Stomach smooth muscle (tissue), 2 donors: Measurements from ENCODE around the gene TRIM36.

Experiments
- H3K27ac ChIP-seq: one replicate; pipeline ENCODE4 v1.7.0; 2013; ENCODE audit warnings: mild to moderate bottlenecking, low read length, inconsistent platforms
- H3K27me3 ChIP-seq, 2 donors: one replicate each; pipeline ENCODE4 v1.7.0; 2013; ENCODE audit warnings: low read length in 2 of 2; ENCODE audit not compliant: insufficient read depth in 2 of 2, control insufficient read depth in 1 of 2
- H3K36me3 ChIP-seq, 2 donors: one replicate each; pipeline ENCODE4 v1.7.0; 2013; ENCODE audit warnings: low read length in 2 of 2; ENCODE audit not compliant: control insufficient read depth in 2 of 2, insufficient read depth in 2 of 2
- H3K4me1 ChIP-seq: one replicate; pipeline ENCODE4 v1.7.0; 2013; ENCODE audit warnings: low read length; ENCODE audit not compliant: control insufficient read depth, insufficient read depth
- H3K4me3 ChIP-seq, 2 donors: one replicate each; pipeline ENCODE4 v1.7.0; 2013; ENCODE audit warnings: low read length in 2 of 2
- H3K9ac ChIP-seq, 2 donors: one replicate each; pipeline ENCODE4 v1.7.0; 2013; ENCODE audit warnings: low read length in 2 of 2, mild to moderate bottlenecking in 1 of 2
- H3K9me3 ChIP-seq, 2 donors: one replicate each; pipeline ENCODE4 v1.7.0; 2013; ENCODE audit warnings: low read length in 2 of 2; ENCODE audit not compliant: control insufficient read depth in 2 of 2
- donor health status: healthy.
- donor health status: Pancreatic carcinoma.

The TRIM36 gene

GRCh38 chr5:115165790-115166189, 3.9 kb downstream of the TRIM36 start:
- H3K27me3 ChIP-seq = peaks cover 29 to 39% of the 10 kb centered on the region in 2 donors
- no peak overlapping the region for H3K9ac ChIP-seq
- H3K36me3 ChIP-seq = no peaks in the 10 kb centered on the region
- peaks cover 14% of the 10 kb centered on the region for H3K4me1 ChIP-seq
- H3K4me3 ChIP-seq = no peak overlapping the region
- no peak overlapping the region for H3K27ac ChIP-seq
- no peaks in the 10 kb centered on the region for H3K9me3 ChIP-seq

GRCh38 chr5:115160975-115161475, 8.7 kb downstream of the TRIM36 start:
- no peaks in the 10 kb centered on the region for H3K4me1 ChIP-seq

GRCh38 chr5:115151208-115151805, 18.4 kb downstream of the TRIM36 start:
- H3K27ac ChIP-seq = no peak overlapping the region
- no peak overlapping the region for H3K9ac ChIP-seq
- peaks cover 2 to 4% of the 10 kb centered on the region in 2 donors for H3K9me3 ChIP-seq
- H3K36me3 ChIP-seq = no peaks in the 10 kb centered on the region
- H3K27me3 ChIP-seq = no peaks in the 10 kb centered on the region
- no peaks in the 10 kb centered on the region for H3K4me1 ChIP-seq
- H3K4me3 ChIP-seq = no peak overlapping the region

More at GRCh38 chr5:115160975-115161475, 8.7 kb downstream of the TRIM36 start:
- Histone ChIP-seq H3K36me3 (no peaks in the 10 kb centered on the region), H3K27ac (no peak overlapping the region), H3K9me3 (no peaks in the 10 kb centered on the region), H3K9ac (no peak overlapping the region), H3K27me3 (peaks cover 9 to 14% of the 10 kb centered on the region in 2 donors), H3K4me3 (no peak overlapping the region)

- no peaks in the 10 kb centered on the region for H3K36me3 ChIP-seq
- H3K9ac ChIP-seq = no peak overlapping the region
- H3K9me3 ChIP-seq = peaks cover 2 to 4% of the 10 kb centered on the region in 2 donors
- no peak overlapping the region for H3K27ac ChIP-seq
- H3K4me1 ChIP-seq = no peaks in the 10 kb centered on the region
- no peaks in the 10 kb centered on the region for H3K27me3 ChIP-seq
- H3K4me3 ChIP-seq = no peak overlapping the region
These were observed 19.2 kb downstream of the TRIM36 start for GRCh38 chr5:115150512-115150911.

- H3K27me3 ChIP-seq = no peaks in the 10 kb centered on the region
- H3K9ac ChIP-seq = no peak overlapping the region
- H3K9me3 ChIP-seq = peaks cover 0 to 4% of the 10 kb centered on the region in 2 donors
- H3K36me3 ChIP-seq = no peaks in the 10 kb centered on the region
- no peaks in the 10 kb centered on the region for H3K4me1 ChIP-seq
- H3K4me3 ChIP-seq = no peak overlapping the region
- H3K27ac ChIP-seq = no peak overlapping the region
These were observed 22.7 kb downstream of the TRIM36 start for GRCh38 chr5:115147052-115147451.

DNA sequence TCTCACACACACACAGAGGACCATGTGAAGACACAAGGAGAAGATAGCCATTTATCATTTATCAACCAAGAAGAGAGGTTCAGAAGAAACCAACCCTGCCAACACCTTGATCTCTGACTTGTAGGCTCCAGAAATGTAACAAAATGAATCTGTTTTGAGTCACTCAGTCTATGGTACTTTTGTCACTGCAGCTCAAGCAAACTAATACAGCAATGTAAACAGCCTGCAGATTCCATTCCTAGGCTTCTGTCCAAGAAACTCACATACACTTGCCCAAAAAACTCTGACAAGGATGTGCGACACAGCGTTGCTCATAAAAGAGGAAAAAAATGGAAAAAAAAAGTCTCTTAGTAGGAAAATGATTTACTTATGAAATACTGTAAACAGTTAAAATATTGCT, 33.4 kb downstream of the TRIM36 start:
- Histone ChIP-seq H3K4me1 (no peaks in the 10 kb centered on the region), H3K4me3 (no peak overlapping the region), H3K9ac (no peak overlapping the region), H3K27me3 (no peaks in the 10 kb centered on the region), H3K36me3 (no peaks in the 10 kb centered on the region), H3K9me3 (no peaks in the 10 kb centered on the region), H3K27ac (no peak overlapping the region)

- Histone ChIP-seq H3K27me3 (no peaks in the 10 kb centered on the region), H3K36me3 (no peaks in the 10 kb centered on the region), H3K9ac (no peak overlapping the region), H3K4me1 (no peaks in the 10 kb centered on the region), H3K9me3 (no peaks in the 10 kb centered on the region), H3K27ac (no peak overlapping the region), H3K4me3 (no peak overlapping the region)
These were observed 37.2 kb downstream of the TRIM36 start for GRCh38 chr5:115132465-115132864.

- H3K4me1 ChIP-seq = no peaks in the 10 kb centered on the region
- H3K27ac ChIP-seq = no peak overlapping the region
- H3K9me3 ChIP-seq = no peaks in the 10 kb centered on the region
- H3K27me3 ChIP-seq = no peaks in the 10 kb centered on the region
- H3K36me3 ChIP-seq = no peaks in the 10 kb centered on the region
- no peak overlapping the region for H3K9ac ChIP-seq
- no peak overlapping the region for H3K4me3 ChIP-seq
These were observed 43.4 kb downstream of the TRIM36 start for GRCh38 chr5:115126303-115126702.

- H3K27me3 ChIP-seq = no peaks in the 10 kb centered on the region
- H3K36me3 ChIP-seq = no peaks in the 10 kb centered on the region
- H3K9me3 ChIP-seq = no peaks in the 10 kb centered on the region
These were observed 45.0 kb downstream of the TRIM36 start for GRCh38 chr5:115124741-115125140.

GRCh38 chr5:115116001-115116400, 53.7 kb downstream of the TRIM36 start:
- H3K4me3 ChIP-seq = no peak overlapping the region
- no peak overlapping the region for H3K9ac ChIP-seq
- H3K9me3 ChIP-seq = peaks cover 0 to 4% of the 10 kb centered on the region in 2 donors
- peaks cover 0 to 3% of the 10 kb centered on the region in 2 donors for H3K27me3 ChIP-seq
- H3K27ac ChIP-seq = no peak overlapping the region
- H3K36me3 ChIP-seq = no peaks in the 10 kb centered on the region
- no peaks in the 10 kb centered on the region for H3K4me1 ChIP-seq

More at GRCh38 chr5:115124741-115125140, 45.0 kb downstream of the TRIM36 start:
- H3K4me3 ChIP-seq = no peak overlapping the region
- no peaks in the 10 kb centered on the region for H3K4me1 ChIP-seq
- no peak overlapping the region for H3K27ac ChIP-seq
- H3K9ac ChIP-seq = no peak overlapping the region

GRCh38 chr5:115109840-115110239, 59.9 kb downstream of the TRIM36 start:
- Histone ChIP-seq H3K9ac (no peak overlapping the region), H3K4me1 (no peaks in the 10 kb centered on the region), H3K9me3 (no peaks in the 10 kb centered on the region), H3K27ac (no peak overlapping the region), H3K4me3 (no peak overlapping the region), H3K27me3 (peaks cover 2 to 5% of the 10 kb centered on the region in 2 donors), H3K36me3 (no peaks in the 10 kb centered on the region)
